Fibroblast of villous mesenchyme (primary cell): ENCODE results near the gene RASSF6. TPM values are rescaled to one million over a fixed set of nuclear protein-coding genes. Genes with fewer than 3 reads are reported as not detected.

ENCODE experiments used
- DNase-seq: peaks from one replicate; pipeline ENCODE4 v3.0.0-alpha.2; 2010; ENCODE audit warnings: low read depth
- H3K4me3 ChIP-seq: 2 replicates; pipeline ENCODE4 v1.5.1; 2011; ENCODE audit warnings: low read depth, mild to moderate bottlenecking, low read length
- CTCF ChIP-seq: IDR thresholded peaks from 2 replicates; pipeline ENCODE4 v1.5.1; 2012; ENCODE audit warnings: low read depth, mild to moderate bottlenecking, low read length; ENCODE audit not compliant: insufficient read depth
- total RNA-seq: library from RNA; depleted of rRNA; stranded (reverse); fragments of >200 nt; gene quantifications from 2 replicates; pipeline ENCODE4 v1.2.3, GENCODE V29; 2012

Gene RASSF6
- total RNA-seq, 1 donor: not detected

- no peak for DNase-seq
- no peak for TF ChIP-seq CTCF
- no peak overlapping the region for H3K4me3 ChIP-seq
Observed at GRCh38 chr4:73596001-73596400, 24.2 kb downstream of the RASSF6 start.

- TF ChIP-seq CTCF: peak; percentile 50
- DNase-seq: peak; percentile 52
- no peak overlapping the region for H3K4me3 ChIP-seq
Observed at GRCh38 chr4:73593631-73594241, 26.5 kb downstream of the RASSF6 start.

- H3K4me3 ChIP-seq: no peak overlapping the region
- peak; percentile 22 for DNase-seq
Observed at GRCh38 chr4:73589887-73590801, 30.1 kb downstream of the RASSF6 start.

GRCh38 chr4:73589261-73589847 is 30.9 kb downstream of the RASSF6 start:
- TF ChIP-seq CTCF: no peak
- peak; percentile 67 for DNase-seq
- no peak overlapping the region for H3K4me3 ChIP-seq

More at GRCh38 chr4:73589887-73590801, 30.1 kb downstream of the RASSF6 start:
- no peak for TF ChIP-seq CTCF

- DNase-seq: no peak
- TF ChIP-seq CTCF: no peak
- no peak overlapping the region for H3K4me3 ChIP-seq
Observed at GRCh38 chr4:73588613-73589012, 31.6 kb downstream of the RASSF6 start.

- DNase-seq: no peak
- no peak for TF ChIP-seq CTCF
- H3K4me3 ChIP-seq: no peak overlapping the region
Observed at GRCh38 chr4:73586666-73587065, 33.6 kb downstream of the RASSF6 start.
